ENCODE results near the gene ID1.

GRCh38 chr20:31595380-31595653 lies 9.8 kb upstream of the ID1 start:
- TF ChIP-seq CTCF (IDR thresholded peaks at IDR 0.05 in 2 of 3, conservative IDR thresholded peaks at IDR 0.05 in 1 of 3; ENCODE audit: control insufficient read depth in 2 of 3, extremely low read depth in 1 of 3, insufficient read depth in 1 of 3, low read depth in 3 of 3, low read length in 3 of 3) (no peak), ATF7 (IDR thresholded peaks at IDR 0.05; ENCODE audit: low read depth) (no peak)
